Stimulated activated CD8-positive, alpha-beta memory T cell treated with anti-CD3 and anti-CD28 coated beads, Interleukin-12 subunit alpha, Interleukin-12 subunit beta, amount 100 ng/mL, for 1 hour (primary cell): ENCODE data around the gene GGT6.
"Not testable (repeated sequence)": the region's sequence is repeated elsewhere in the genome, so short reads cannot be mapped to it uniquely, and the experiment has no call there.

ENCODE experiments used
- DNase-seq: peaks from one replicate; pipeline ENCODE4 v3.0.0-alpha.2; 2020; ENCODE audit warnings: low read depth

The GGT6 gene

GRCh38 chr17:4560421-4560820 is at the start of gene GGT6:
TSS of gene GGT6 (minus strand) at chr17:4560577. CDS start at chr17:4560521, 56 bp downstream.
- DNase-seq, result no peak

GRCh38 chr17:4610162-4610561 is 49.8 kb upstream of the GGT6 start:
- no peak for DNase-seq

- DNase-seq, result no peak
Observed at GRCh38 chr17:4609761-4610160, 49.4 kb upstream of the GGT6 start.

- DNase-seq, result no peak
Observed at GRCh38 chr17:4607773-4608187, 47.4 kb upstream of the GGT6 start.

GRCh38 chr17:4607261-4607741 is 46.9 kb upstream of the GGT6 start:
- no peak for DNase-seq

GRCh38 chr17:4605826-4606225 is 45.4 kb upstream of the GGT6 start:
- no peak for DNase-seq

- not testable (repeated sequence) for DNase-seq
Observed at GRCh38 chr17:4604736-4605135, 44.4 kb upstream of the GGT6 start.

GRCh38 chr17:4604111-4604644 is 43.8 kb upstream of the GGT6 start:
- DNase-seq, result no peak

GRCh38 chr17:4602041-4602440 is 41.7 kb upstream of the GGT6 start:
- DNase-seq, result no peak

- DNase-seq, result no peak
Observed at GRCh38 chr17:4601326-4601725, 40.9 kb upstream of the GGT6 start.

- DNase-seq, result no peak
Observed at GRCh38 chr17:4600563-4600962, 40.2 kb upstream of the GGT6 start.

- no peak for DNase-seq
Observed at GRCh38 chr17:4599505-4600281, 39.3 kb upstream of the GGT6 start.

- DNase-seq, result no peak
Observed at GRCh38 chr17:4598776-4599504, 38.6 kb upstream of the GGT6 start.

- no peak for DNase-seq
Observed at GRCh38 chr17:4597975-4598374, 37.6 kb upstream of the GGT6 start.

- no peak for DNase-seq
Observed at GRCh38 chr17:4596636-4597380, 36.4 kb upstream of the GGT6 start.

- DNase-seq, result not testable (repeated sequence)
Observed at GRCh38 chr17:4595685-4596342, 35.4 kb upstream of the GGT6 start.

- DNase-seq, result peak; percentile 19
Observed at GRCh38 chr17:4594931-4595684, 34.7 kb upstream of the GGT6 start.

- no peak for DNase-seq
Observed at GRCh38 chr17:4594406-4594805, 34.0 kb upstream of the GGT6 start.

- DNase-seq, result no peak
Observed at GRCh38 chr17:4593021-4593421, 32.6 kb upstream of the GGT6 start.

GRCh38 chr17:4592240-4593005 is 32.0 kb upstream of the GGT6 start:
- no peak for DNase-seq
